Bronchial epithelial cell (primary cell): ENCODE data around the gene SLC38A3. TPM values are rescaled to one million over a fixed set of nuclear protein-coding genes. Genes with fewer than 3 reads are reported as not detected.

ENCODE experiments used
- DNase-seq: peaks from one replicate; pipeline ENCODE4 v3.0.0-alpha.2; 2010; ENCODE audit warnings: low read depth
- FAIRE-seq: peaks from 2 replicates; lab custom pipeline; 2011; peaks lifted over from hg19 to GRCh38; lab: Jason Lieb, UNC
- H3K27me3 ChIP-seq: 2 replicates; pipeline ENCODE4 v1.5.1; 2011; ENCODE audit warnings: low read length; ENCODE audit not compliant: control insufficient read depth, insufficient read depth
- H3K36me3 ChIP-seq: 2 replicates; pipeline ENCODE4 v1.5.1; 2011; ENCODE audit warnings: low read length; ENCODE audit not compliant: control insufficient read depth, insufficient read depth
- H3K4me3 ChIP-seq: 2 replicates; pipeline ENCODE4 v1.5.1; 2011; ENCODE audit warnings: mild to moderate bottlenecking, low read depth, low read length, control low read depth
- CTCF ChIP-seq: IDR thresholded peaks from 2 replicates; pipeline ENCODE4 v1.5.1; 2011; ENCODE audit warnings: mild to moderate bottlenecking, moderate library complexity, low read length, control low read depth, inconsistent platforms; ENCODE audit not compliant: insufficient read depth, severe bottlenecking
- total RNA-seq: library from RNA; depleted of rRNA; stranded (reverse); fragments of >200 nt; gene quantifications from 2 replicates; pipeline ENCODE4 v1.2.1, GENCODE V29; 2014

The SLC38A3 gene
- total RNA-seq, 1 donor from 2014 or later, result not detected

GRCh38 chr3:50171540-50172301, 33.4 kb upstream of the SLC38A3 start:
- H3K36me3 ChIP-seq, result peaks cover 76% of the 10 kb centered on the region
- H3K27me3 ChIP-seq, result no peaks in the 10 kb centered on the region
- DNase-seq, result no peak
- no peak for FAIRE-seq
- no peak for TF ChIP-seq CTCF
- no peak overlapping the region for H3K4me3 ChIP-seq

GRCh38 chr3:50172626-50173220, 32.3 kb upstream of the SLC38A3 start:
- DNase-seq (no peak), FAIRE-seq (no peak)
- TF ChIP-seq CTCF, result no peak
- no peaks in the 10 kb centered on the region for H3K27me3 ChIP-seq
- H3K4me3 ChIP-seq, result no peak overlapping the region
- H3K36me3 ChIP-seq, result peaks cover 77% of the 10 kb centered on the region

- DNase-seq (no peak), FAIRE-seq (no peak)
- Histone ChIP-seq H3K27me3 (no peaks in the 10 kb centered on the region), H3K4me3 (no peak overlapping the region), H3K36me3 (peaks cover 70% of the 10 kb centered on the region)
- TF ChIP-seq CTCF, result no peak
Observed at GRCh38 chr3:50173685-50174516, 31.2 kb upstream of the SLC38A3 start.

- H3K27me3 ChIP-seq, result no peaks in the 10 kb centered on the region
- no peak overlapping the region for H3K4me3 ChIP-seq
- FAIRE-seq (no peak), DNase-seq (no peak)
- no peak for TF ChIP-seq CTCF
- H3K36me3 ChIP-seq, result peaks cover 66% of the 10 kb centered on the region
Observed at GRCh38 chr3:50174517-50174895, 30.6 kb upstream of the SLC38A3 start.

- H3K36me3 ChIP-seq, result peaks cover 64% of the 10 kb centered on the region
- no peak overlapping the region for H3K4me3 ChIP-seq
- FAIRE-seq (no peak), DNase-seq (no peak)
- no peak for TF ChIP-seq CTCF
- H3K27me3 ChIP-seq, result no peaks in the 10 kb centered on the region
Observed at GRCh38 chr3:50174947-50175524, 30.0 kb upstream of the SLC38A3 start.
